Measurements from ENCODE around the gene COPS2.

Gene COPS2

GRCh38 chr15:49155834-49156627 lies 632 bp upstream of the COPS2 start:
- DNase-seq (ENCODE audit: low read depth) = no peak

GRCh38 chr15:49154799-49155109 lies 645 bp downstream of the COPS2 start:
- no peak for DNase-seq (ENCODE audit: low read depth)

- DNase-seq (ENCODE audit: low read depth) = no peak
Observed at GRCh38 chr15:49154359-49154758, 1.0 kb downstream of the COPS2 start.

- DNase-seq (ENCODE audit: low read depth) = no peak
Observed at GRCh38 chr15:49152552-49153312, 2.7 kb downstream of the COPS2 start.

GRCh38 chr15:49151831-49152230 lies 3.6 kb downstream of the COPS2 start:
- DNase-seq (ENCODE audit: low read depth) = no peak

- no peak for DNase-seq (ENCODE audit: low read depth)
Observed at GRCh38 chr15:49148727-49149126, 6.7 kb downstream of the COPS2 start.

GRCh38 chr15:49148298-49148697 lies 7.1 kb downstream of the COPS2 start:
- no peak for DNase-seq (ENCODE audit: low read depth)

- DNase-seq (ENCODE audit: low read depth) = no peak
Observed at GRCh38 chr15:49145651-49146609, 9.5 kb downstream of the COPS2 start.

GRCh38 chr15:49137861-49138260 lies 17.5 kb downstream of the COPS2 start:
- DNase-seq (ENCODE audit: low read depth) = no peak

GRCh38 chr15:49135911-49136310 lies 19.5 kb downstream of the COPS2 start:
- no peak for DNase-seq (ENCODE audit: low read depth)

GRCh38 chr15:49135342-49135857 lies 20.0 kb downstream of the COPS2 start:
- DNase-seq (ENCODE audit: low read depth) = no peak

- DNase-seq (ENCODE audit: low read depth) = no peak
Observed at GRCh38 chr15:49134683-49135341, 20.6 kb downstream of the COPS2 start.

- DNase-seq (ENCODE audit: low read depth) = no peak
Observed at GRCh38 chr15:49131403-49131802, 24.0 kb downstream of the COPS2 start.

- no peak for DNase-seq (ENCODE audit: low read depth)
Observed at GRCh38 chr15:49124371-49124770, 31.0 kb downstream of the COPS2 start.

- DNase-seq (ENCODE audit: low read depth) = no peak
Observed at GRCh38 chr15:49122541-49123062, 32.8 kb downstream of the COPS2 start.

- no peak for DNase-seq (ENCODE audit: low read depth)
Observed at GRCh38 chr15:49121901-49122300, 33.5 kb downstream of the COPS2 start.

GRCh38 chr15:49120832-49121231 lies 34.6 kb downstream of the COPS2 start:
- DNase-seq (ENCODE audit: low read depth) = no peak

- no peak for DNase-seq (ENCODE audit: low read depth)
Observed at GRCh38 chr15:49116108-49116857, 39.1 kb downstream of the COPS2 start.

GRCh38 chr15:49115062-49115461 lies 40.3 kb downstream of the COPS2 start:
- DNase-seq (ENCODE audit: low read depth) = no peak

- DNase-seq (ENCODE audit: low read depth) = no peak
Observed at GRCh38 chr15:49110158-49110944, 45.0 kb downstream of the COPS2 start.
